ENCODE measurements around the gene REPS2.

Gene REPS2

DNA sequence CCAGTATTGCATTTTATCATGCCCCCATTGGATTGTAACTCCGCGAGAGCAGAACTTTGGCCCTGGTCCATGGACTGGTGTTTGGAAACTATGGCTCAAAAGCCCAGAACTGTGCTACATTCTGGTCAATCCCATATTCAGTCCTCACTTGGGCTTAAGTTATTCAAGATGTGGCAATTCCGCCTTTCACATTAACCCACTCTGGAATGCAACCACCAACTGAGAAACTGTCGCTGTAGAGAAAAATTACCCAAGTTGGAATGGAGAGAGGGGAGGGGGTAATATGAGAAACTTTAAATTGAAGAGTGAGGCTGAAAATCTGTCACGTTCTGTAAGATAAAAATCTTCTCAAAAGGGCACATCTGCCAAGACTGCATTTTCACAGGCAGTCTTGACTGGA is 239.0 kb downstream of the REPS2 start:
- DNase-seq (ENCODE audit: extremely low read depth, insufficient read length): no peak
- TF ChIP-seq, protein P1, sequence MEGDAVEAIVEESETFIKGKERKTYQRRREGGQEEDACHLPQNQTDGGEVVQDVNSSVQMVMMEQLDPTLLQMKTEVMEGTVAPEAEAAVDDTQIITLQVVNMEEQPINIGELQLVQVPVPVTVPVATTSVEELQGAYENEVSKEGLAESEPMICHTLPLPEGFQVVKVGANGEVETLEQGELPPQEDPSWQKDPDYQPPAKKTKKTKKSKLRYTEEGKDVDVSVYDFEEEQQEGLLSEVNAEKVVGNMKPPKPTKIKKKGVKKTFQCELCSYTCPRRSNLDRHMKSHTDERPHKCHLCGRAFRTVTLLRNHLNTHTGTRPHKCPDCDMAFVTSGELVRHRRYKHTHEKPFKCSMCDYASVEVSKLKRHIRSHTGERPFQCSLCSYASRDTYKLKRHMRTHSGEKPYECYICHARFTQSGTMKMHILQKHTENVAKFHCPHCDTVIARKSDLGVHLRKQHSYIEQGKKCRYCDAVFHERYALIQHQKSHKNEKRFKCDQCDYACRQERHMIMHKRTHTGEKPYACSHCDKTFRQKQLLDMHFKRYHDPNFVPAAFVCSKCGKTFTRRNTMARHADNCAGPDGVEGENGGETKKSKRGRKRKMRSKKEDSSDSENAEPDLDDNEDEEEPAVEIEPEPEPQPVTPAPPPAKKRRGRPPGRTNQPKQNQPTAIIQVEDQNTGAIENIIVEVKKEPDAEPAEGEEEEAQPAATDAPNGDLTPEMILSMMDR (IDR thresholded peaks at IDR 0.05; ENCODE audit: insufficient read depth, low read length, poor library complexity, severe bottlenecking): no peak
- Histone ChIP-seq H3K4me3 (replicated peaks; ENCODE audit: low read depth, low read length) (no peak overlapping the region), H3K27me3 (replicated peaks; ENCODE audit: control insufficient read depth, insufficient read depth, low read length) (no peaks in the 10 kb centered on the region), H3K36me3 (ENCODE audit: control insufficient read depth, insufficient read depth, low read length) (no peaks in the 10 kb centered on the region)

DNA sequence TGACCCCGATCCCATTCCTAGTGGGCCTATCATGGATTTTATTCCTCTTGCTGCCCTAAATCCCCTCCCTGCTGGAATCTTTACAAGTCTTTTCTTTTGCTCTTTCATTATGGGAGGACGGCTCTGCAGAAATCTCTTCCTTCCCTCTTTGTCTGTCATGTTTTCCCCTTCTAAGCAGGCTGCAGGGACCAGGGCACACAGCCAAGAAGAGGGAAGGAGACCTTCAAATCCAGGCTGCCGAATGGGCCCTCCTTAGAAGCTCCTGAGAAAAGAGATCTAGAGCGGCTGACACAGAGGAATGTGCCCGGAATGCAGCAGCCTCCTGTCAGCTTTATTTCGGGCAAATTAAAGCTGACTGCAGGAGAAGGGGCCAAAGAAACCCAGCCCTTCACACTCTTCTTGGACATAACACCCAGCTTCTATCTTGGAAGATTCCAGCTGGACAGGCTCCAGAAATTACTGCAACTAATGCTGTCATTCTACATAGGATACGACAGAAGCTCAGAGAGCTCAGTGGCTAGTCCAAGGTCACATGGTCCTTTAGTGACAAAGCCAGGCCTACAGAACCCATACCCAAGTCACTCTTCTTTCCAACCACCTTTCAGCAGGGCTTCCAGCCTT is 240.8 kb downstream of the REPS2 start:
- Histone ChIP-seq H3K36me3 (ENCODE audit: control insufficient read depth, insufficient read depth, low read length) (no peaks in the 10 kb centered on the region), H3K27me3 (replicated peaks; ENCODE audit: control insufficient read depth, insufficient read depth, low read length) (no peaks in the 10 kb centered on the region), H3K4me3 (replicated peaks; ENCODE audit: low read depth, low read length) (no peak overlapping the region)
- DNase-seq (ENCODE audit: extremely low read depth, insufficient read length): no peak
- TF ChIP-seq, protein P1 (IDR thresholded peaks at IDR 0.05; ENCODE audit: insufficient read depth, low read length, poor library complexity, severe bottlenecking): no peak

DNA sequence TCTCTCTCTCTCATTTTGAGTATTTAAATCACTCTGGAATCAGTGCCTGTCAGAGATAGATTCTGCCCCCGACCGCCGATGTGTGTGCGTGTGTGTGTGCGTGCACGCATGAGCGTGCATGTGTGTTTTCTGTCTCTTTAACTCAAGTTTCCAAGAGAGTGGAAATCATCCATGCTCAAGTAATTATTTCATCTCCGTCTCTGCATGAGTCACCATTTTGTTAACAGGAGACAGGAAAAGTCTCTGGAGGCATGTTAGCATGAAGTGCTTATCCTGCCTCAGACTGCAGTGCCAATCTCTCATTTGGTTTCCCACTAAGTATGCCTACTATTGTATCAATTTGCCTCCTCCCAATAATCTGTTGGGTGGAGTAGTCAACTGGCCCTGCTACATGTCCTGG is 245.6 kb downstream of the REPS2 start:
- DNase-seq (ENCODE audit: extremely low read depth, insufficient read length): no peak
- Histone ChIP-seq H3K4me3 (replicated peaks; ENCODE audit: low read depth, low read length) (no peak overlapping the region), H3K36me3 (ENCODE audit: control insufficient read depth, insufficient read depth, low read length) (no peaks in the 10 kb centered on the region), H3K27me3 (replicated peaks; ENCODE audit: control insufficient read depth, insufficient read depth, low read length) (no peaks in the 10 kb centered on the region)
- TF ChIP-seq, protein P1 (IDR thresholded peaks at IDR 0.05; ENCODE audit: insufficient read depth, low read length, poor library complexity, severe bottlenecking): no peak
